ENCODE data around the gene FAM222A. TPM values are rescaled to one million over a fixed set of nuclear protein-coding genes. Genes with fewer than 3 reads are reported as not detected.

The FAM222A gene
- total RNA-seq, 6 experiments from 2014 or later, result 0.34 to 4.3 (median 1.2) TPM

DNA sequence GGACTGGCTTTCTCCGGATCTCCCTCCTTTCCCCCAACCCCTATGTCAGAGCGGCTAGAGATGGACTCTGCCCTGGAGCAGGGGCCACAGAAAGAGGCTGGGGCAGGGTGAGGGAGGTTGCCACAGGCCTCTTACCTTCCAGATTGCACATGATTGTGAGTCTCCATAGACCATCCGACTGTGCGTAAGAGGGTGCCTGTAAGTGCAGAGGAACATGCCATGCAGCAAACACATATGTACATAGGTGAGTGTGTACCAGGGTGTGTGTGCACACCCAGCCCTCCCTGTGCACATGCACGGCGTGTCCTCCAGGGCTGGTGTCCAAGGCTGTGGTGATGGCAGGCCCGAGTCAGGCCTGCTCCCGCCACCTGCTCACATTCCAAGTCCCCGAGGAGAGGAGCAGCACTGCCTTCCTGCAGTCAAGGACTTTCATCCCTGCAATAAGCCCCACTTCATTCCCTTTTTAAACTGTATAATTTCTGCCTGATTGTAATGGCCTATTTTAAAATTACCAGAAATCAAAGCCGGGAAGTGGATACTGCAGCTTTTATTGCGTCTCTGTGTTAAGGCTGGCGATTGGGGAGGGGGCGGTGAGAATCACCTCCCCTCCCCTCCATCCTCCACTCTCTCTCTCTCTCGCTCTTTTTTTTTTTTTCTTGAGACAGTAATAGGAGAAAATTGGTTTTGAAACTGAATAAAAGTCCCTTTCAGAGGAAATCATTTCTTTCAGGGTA is 28.5 kb downstream of the FAM222A start:
- no peaks in the 10 kb centered on the region for H3K9me3 ChIP-seq
- 76% methylated on average over 6 of the region's 14 CpGs for WGBS (ENCODE audit: insufficient coverage, low coverage, low lambda C conversion rate, missing lambda C conversion rate)
- DNase-seq, result peak; percentile 12 to 58 (median 51)
- H3K4me3 ChIP-seq, result no peak overlapping the region
- intact Hi-C loops (cut with DNase I), result no loop called here
- no peaks in the 10 kb centered on the region for H3K36me3 ChIP-seq
- peaks cover 0 to 29% (median 14%) of the 10 kb centered on the region in 4 donors for H3K4me1 ChIP-seq
- no peak overlapping the region for H3K27ac ChIP-seq
- no peak for TF ChIP-seq POLR2A (IDR thresholded peaks at IDR 0.05)
- TF ChIP-seq CTCF (IDR thresholded peaks at IDR 0.05), result no peak
- H3K27me3 ChIP-seq, result no peaks in the 10 kb centered on the region
- ATAC-seq, result peak; percentile 38 to 66 (median 62)

GRCh38 chr12:109743076-109743910 is 29.7 kb downstream of the FAM222A start:
- intact Hi-C loops (cut with DNase I), result no loop called here
- TF ChIP-seq POLR2A (IDR thresholded peaks at IDR 0.05) (no peak), CTCF (IDR thresholded peaks at IDR 0.05) (no peak)
- Histone ChIP-seq H3K4me1 (peaks cover 0 to 19% (median 9%) of the 10 kb centered on the region in 4 donors), H3K36me3 (no peaks in the 10 kb centered on the region), H3K9me3 (no peaks in the 10 kb centered on the region), H3K27ac (no peak overlapping the region), H3K27me3 (no peaks in the 10 kb centered on the region), H3K4me3 (no peak overlapping the region)
- no peak for ATAC-seq
- WGBS (ENCODE audit: insufficient coverage, low coverage, low lambda C conversion rate, missing lambda C conversion rate), result 67% methylated on average over 1 of the region's 17 CpGs
- peak in 2 of 3 donors; percentile 33 for DNase-seq

DNA sequence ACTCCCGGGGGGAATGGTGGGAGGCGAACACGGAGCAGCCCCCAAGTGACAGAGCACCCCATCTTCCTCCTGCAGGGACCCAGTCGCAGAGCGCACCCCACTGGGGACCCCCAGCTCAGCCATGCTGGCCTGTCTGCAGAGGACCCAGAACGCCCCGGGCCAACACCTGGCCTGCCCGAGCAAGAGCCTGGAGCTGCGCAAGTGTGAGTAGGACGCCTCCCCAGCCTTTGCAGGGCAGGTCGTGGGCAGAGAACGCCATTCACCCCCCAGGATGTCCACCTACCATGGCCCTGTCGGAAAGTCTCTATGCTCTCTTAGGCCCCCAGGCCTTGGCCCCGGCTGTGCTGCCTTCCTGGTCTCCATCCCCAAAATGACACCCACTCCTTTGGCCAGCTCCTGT is 30.4 kb downstream of the FAM222A start:
- whole genome bisulfite sequencing (ENCODE audit: insufficient coverage, low coverage, low lambda C conversion rate, missing lambda C conversion rate), result 80% methylated on average over 2 of the region's 14 CpGs
- no peaks in the 10 kb centered on the region for H3K27me3 ChIP-seq
- no peak for TF ChIP-seq POLR2A (IDR thresholded peaks at IDR 0.05)
- TF ChIP-seq CTCF (IDR thresholded peaks at IDR 0.05), result no peak
- H3K36me3 ChIP-seq, result no peaks in the 10 kb centered on the region
- H3K4me3 ChIP-seq, result no peak overlapping the region
- no peak overlapping the region for H3K27ac ChIP-seq
- ATAC-seq (no peak), DNase-seq (peak in 2 of 3 donors; percentile 39 to 45)
- intact Hi-C loops (cut with DNase I), result no loop called here
- H3K9me3 ChIP-seq, result no peaks in the 10 kb centered on the region
- H3K4me1 ChIP-seq, result peaks cover 0 to 11% (median 5%) of the 10 kb centered on the region in 4 donors

DNA sequence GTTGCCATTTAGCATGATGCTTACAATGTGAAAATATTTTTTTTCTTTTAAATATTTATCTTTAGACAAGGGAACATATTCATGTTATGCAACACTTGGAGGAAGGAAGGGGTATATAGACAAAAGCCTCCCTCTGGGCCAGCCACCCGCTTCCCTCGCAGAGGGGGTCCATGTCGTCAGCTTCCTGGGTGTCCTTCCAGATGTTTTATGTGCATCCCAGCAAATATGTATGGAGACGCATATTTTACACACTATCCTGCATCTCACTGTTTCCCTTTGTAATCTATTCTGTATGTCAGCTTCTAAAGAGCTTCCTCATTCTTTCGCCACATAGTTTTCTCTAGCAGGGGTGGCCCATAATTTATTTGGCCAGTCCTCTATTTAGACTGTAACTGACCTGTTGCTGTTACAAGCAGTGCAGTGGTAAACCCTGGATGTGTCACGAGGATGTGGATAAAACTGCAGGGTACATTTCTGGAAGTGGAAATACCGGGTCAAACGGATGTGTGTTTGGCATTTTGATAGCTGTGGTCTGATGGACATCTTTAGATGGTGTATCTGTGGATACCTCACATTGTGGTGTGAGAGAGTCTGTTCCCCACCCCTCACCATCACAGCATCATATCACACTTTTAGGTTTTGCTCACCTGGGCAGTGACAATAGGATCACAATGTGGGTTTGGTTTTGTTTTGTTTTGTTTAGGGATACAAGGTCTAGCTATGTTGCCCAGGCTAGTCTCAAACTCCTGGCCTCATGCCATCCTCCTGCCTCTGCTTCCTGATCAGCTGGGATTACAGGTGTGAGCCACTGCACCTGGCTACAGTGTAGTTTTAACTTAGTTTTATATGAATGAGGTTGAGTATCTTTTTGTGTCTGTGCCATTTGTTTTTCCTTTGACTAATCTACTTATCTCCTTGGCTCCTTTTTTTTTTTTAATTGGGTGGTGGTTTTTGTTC is 31.6 kb downstream of the FAM222A start:
- Histone ChIP-seq H3K4me1 (peaks cover 0 to 10% (median 5%) of the 10 kb centered on the region in 4 donors), H3K27ac (no peak overlapping the region), H3K36me3 (no peaks in the 10 kb centered on the region), H3K4me3 (no peak overlapping the region), H3K9me3 (no peaks in the 10 kb centered on the region), H3K27me3 (no peaks in the 10 kb centered on the region)
- TF ChIP-seq CTCF (IDR thresholded peaks at IDR 0.05) (no peak), POLR2A (IDR thresholded peaks at IDR 0.05) (no peak)
- no peak for ATAC-seq
- 60% methylated on average over 8 of the region's 8 CpGs for WGBS (ENCODE audit: insufficient coverage, low coverage, low lambda C conversion rate, missing lambda C conversion rate)
- peak in 2 of 3 donors; percentile 10 to 36 for DNase-seq
- intact Hi-C loops (cut with DNase I), result no loop called here

All from right lobe of liver (tissue), 6 donors.